ENCODE measurements around the gene CCR6.
A peak's percentile ranks its signal among the peaks of the same experiment; 100 is the strongest.
"Not testable (repeated sequence)": the region's sequence is repeated elsewhere in the genome, so short reads cannot be mapped to it uniquely, and the experiment has no call there.

CCR6 gene

DNA sequence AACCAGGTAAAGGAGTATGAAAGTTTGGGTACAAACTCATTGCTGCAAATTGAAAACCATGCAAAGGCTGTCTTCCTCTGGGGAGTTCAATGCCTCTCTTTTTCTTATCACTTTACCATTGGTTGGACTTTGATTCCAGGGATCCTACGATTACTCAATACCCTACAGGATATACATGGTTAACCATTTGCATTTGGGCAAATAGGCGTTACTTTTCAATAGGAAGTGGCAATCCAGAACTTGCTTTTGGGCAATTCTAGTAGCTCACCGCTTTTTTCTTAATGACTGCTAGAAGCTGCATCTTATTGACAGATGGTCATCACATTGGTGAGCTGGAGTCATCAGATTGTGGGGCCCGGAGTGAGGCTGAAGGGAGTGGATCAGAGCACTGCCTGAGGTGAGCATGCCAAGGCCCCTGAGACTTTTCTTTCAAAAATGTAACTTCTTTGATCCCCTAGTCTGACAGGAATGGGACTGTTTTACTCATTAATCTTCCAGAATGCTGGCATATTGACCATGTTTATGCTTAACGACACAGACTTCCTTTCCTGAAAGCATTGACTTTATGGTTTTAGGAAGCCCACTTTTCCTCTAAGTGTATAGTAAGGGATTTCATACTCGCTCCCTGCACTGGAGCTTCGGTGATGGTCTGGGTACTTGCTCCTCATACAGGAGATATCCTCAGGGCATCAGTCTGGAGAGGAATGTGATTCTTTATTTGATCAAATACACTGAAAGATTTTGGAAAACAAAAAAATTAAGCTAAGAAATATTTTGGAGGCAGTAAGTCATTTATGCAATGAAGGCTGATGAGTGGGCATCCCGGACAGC, at the start of gene CCR6:
Gene CCR6 (plus strand): TSS at position 270 of the 831 bp plus-strand sequence. CDS start 13,039 bp downstream, outside the sequence.
- DNase-seq (ENCODE audit: low read depth in 2 of 2), result no peak

DNA sequence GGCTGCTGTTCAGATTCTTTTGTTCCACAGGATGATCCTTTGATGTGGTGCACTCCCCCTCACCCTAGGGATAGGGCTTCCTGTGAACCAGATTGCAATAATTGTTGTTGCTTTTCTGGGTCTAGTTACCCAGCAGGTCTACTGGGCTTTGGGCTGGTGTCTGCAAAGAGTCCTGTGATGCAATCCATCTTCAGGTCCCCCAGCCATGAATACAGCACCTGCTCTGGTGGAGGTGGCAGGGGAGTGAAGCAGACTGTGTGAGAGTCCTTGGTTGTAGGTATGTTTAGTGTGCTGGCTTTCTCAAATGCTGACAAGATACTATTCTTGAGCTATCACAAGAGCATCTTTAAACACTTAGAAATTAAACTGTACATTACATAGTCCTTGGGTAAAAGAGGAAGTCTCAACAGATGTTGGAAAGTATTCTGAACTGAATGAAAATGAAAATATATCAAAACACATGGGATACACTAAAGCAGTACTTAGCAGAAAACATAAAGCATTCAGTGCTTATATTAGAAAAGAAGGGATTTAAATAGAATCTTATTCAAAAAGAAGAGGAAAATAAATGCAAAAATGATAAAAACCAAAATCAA, 49.1 kb upstream of the CCR6 start:
- no peak for DNase-seq (ENCODE audit: low read depth in 2 of 2)

DNA sequence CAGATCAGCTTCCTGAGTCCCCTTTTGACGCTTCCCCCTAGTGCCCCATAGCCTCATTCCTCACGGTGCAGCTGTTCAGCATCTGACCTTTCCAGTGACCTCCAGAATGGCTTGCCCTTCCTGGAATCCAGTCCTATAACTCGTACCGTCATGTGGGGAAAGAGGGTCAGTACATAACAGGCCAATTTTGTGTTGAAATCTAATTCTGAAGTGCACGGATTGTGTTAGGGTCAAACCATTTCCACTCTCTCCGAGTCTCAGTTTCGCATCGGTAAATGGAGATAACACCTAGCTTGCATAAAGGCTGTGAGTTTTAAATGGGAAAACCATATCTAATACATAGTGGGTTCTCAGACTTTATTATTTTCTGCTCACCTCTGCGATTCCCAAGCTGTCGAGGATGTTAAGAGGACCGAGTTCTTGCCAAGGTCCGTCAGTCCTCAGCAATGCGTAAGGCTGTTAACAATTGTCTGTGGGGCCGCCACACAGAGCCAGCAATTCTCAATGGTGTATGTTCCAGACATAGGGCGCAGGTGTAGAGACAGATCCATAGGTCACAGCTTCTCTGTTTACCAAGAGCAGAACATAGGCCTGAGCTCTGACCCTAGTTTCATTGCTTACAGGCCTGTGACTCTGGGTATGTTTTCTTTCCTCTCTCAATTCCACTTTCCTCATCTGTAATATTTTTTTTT, 45.5 kb upstream of the CCR6 start:
- DNase-seq (ENCODE audit: low read depth in 2 of 2), result no peak

DNA sequence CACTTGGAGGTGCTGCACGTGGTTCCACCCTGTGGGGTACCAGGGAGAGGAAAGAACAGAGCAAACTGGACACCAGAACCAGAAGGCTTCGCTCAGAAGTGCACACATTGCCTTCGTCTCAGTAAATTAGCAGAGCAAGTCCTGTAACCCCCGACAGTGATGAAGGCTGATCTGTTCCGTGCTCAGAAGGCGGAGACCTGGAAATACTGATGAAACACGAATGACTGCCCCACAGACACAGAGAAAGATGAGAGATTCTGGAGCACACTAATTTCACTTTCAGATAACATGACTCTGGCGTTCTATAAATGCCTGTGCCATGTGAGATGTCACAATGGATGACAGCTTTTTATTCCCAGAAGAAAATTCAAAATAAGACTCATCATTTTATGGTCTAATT, 44.2 kb upstream of the CCR6 start:
- no peak for DNase-seq (ENCODE audit: low read depth in 2 of 2)

DNA sequence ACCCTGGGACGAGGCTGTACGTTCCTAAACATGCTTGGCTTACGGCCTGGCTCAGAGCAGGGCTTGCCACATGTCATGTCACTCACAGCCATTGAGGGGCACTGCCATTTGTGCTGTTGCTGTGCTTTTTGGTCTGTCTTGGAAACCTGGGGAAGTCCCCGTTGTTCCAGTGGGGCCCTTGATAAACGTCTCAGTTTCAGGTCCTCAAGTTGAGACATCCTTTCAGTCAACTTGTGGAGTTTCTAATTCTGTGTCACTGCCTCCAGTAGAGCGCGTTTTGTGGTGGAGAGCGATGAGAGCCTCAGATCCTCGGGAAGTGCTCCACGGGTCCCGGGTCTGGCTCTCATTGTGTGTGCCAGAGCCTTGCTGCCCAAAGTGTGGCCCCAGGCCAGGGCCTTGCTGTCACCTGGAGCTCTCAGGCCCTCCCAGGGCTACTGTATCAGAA, 43.0 kb upstream of the CCR6 start:
- DNase-seq (ENCODE audit: low read depth in 2 of 2), result peak in 1 of 2 donors; percentile 19

DNA sequence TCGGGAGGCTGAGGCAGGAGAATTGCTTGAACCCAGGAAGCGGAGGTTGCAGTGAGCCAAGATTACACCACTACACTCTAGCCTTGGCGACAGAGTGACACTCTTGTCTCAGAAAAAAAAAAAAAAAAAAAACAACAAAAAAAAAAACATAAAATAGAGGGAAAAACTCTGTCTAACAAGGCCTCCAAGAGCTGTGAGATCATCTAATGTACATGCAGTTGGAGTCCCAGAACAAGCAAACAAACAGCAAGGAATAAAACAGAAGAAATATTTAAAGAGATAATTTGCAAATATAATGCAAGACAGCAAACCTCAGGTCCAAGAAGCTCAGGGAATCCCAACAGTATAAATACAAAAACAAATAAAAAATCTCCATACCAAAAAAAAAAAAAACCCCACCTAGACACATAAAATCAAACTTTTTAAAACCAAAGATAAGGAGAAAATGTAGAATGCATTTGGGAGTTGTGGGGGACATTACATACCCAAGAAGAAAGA, 35.0 kb upstream of the CCR6 start:
- DNase-seq (ENCODE audit: low read depth in 2 of 2), result no peak

DNA sequence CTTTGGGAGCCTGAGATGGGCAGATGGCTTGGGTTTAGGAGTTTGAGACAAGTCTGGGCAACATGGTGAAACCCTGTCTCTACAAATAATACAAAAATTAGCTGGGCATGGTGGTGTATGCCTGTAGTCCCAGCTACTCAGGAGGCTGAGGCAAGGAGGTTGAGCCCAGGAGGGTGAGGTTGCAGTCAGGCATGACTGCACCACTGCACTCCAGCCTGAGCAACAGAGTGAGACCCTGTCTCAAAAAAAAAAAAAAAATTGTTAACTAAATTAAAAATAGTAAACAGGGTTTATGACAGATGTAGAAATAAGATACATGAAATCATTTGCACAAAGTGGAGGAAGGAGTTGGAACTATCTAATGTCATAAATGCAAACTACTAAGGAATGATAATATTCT, 34.2 kb upstream of the CCR6 start:
- not testable (repeated sequence) for DNase-seq (ENCODE audit: low read depth in 2 of 2)

DNA sequence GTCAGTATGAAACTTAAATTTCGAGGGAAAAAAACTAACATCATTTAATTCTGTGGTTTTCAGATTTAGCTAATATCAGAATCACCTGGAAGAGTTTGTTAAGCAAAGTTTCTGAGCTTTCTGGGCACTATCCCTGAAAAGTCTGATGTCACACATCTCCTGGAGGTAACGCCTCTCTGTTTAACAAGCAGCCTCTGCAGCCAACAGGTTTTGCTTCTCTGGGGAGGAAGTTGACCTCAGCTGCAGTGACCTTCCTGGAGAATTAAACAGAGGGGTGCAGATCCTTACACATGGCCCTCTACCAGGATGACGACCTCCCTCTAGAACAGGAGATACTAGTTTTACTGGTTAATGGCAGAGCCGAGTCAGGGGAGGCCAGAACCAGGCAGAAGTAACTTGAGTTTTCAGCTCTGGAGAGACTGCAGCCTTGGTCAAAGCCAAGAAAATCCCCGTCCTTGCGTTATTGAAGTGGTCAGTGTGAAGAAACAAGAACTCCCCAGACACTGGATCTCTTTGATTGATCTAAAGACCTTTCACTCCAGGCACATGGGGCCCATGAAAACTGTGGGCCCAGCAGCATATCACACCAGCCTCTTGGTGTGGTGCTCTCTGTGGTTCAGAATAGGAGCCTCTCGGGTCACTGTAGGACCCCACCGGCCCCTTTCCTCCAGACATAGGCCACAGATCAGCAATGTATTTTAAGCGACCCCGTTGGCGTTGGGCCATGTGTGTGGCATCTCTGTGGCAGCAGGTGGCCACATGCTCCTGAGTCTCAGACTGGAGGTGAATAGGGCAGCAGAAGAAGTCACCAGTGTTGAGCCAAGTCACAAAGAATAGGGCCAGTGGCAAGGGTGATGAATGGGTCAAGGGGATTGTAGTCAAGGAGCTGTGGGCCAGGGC, 33.4 kb upstream of the CCR6 start:
- no peak for DNase-seq (ENCODE audit: low read depth in 2 of 2)

DNA sequence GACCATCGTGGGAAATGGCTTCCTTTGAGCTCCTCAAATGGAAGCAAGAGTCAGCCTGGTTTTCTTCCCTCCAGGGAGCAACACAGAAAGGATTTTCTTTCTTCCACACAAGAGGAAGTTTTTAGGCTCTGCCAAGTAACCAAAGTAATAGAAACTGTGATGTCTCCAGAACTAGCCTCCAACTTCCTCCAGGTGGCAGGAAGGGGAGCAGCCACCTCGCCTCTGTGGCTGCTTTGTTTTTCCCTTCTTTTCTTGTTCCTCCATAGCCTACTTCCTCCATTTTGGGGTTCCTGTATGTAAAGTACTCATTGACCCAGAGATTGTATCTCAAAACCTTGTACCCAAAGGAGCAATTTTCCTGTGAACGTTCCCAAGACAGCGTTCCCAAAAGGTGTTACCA, 32.7 kb upstream of the CCR6 start:
- DNase-seq (ENCODE audit: low read depth in 2 of 2), result no peak

DNA sequence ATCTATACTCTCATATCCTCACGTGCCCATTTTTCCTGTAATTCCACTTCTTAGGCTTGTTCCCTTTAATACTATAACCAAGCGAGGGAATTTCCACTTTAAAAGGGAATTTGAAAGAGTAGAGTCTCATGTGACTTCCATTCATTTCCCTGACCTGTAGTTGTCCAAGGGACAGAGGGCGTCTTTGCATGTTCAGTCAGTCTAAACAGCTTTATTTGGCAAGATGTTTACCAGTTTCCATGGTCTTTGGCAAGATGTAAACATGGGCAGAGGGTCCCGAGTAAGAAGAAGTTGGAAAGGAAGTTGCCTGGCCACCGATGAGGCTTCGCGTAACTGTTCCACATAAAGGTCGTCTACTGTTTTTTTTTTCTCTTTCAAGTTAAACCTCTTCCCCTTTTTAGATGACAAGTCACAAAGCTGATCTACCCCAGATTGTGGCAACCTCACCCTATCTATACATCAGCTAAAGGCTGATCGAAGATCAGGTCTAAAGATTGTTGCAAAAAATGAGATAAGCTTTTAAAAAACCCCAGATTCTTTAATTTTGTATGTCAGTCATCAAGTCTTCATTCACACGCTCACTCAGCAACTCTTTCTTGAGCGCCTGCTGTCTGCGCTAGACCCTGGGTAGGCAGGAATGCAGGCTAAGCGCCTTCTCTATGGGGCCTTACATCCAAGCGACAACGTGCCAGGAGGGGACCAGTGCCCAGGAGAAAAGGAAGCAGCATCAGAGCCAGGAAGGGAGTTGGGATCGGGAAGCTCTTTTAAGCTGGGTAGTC, 31.7 kb upstream of the CCR6 start:
- no peak for DNase-seq (ENCODE audit: low read depth in 2 of 2)

DNA sequence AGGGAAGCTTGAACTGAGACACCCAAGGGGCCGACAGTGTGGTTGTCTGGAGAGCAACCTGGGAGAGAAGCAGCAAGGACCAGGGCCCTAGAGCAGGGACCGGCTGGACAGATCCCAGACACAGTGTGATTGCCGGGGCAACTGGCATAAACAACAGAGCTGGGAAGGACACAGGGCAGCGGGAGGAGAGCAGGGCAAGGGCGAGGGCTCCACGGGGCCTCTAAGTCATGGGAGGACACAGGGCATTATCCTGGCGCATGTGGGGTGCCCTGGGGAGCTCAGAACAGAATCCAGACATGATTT, 31.1 kb upstream of the CCR6 start:
- no peak for DNase-seq (ENCODE audit: low read depth in 2 of 2)

DNA sequence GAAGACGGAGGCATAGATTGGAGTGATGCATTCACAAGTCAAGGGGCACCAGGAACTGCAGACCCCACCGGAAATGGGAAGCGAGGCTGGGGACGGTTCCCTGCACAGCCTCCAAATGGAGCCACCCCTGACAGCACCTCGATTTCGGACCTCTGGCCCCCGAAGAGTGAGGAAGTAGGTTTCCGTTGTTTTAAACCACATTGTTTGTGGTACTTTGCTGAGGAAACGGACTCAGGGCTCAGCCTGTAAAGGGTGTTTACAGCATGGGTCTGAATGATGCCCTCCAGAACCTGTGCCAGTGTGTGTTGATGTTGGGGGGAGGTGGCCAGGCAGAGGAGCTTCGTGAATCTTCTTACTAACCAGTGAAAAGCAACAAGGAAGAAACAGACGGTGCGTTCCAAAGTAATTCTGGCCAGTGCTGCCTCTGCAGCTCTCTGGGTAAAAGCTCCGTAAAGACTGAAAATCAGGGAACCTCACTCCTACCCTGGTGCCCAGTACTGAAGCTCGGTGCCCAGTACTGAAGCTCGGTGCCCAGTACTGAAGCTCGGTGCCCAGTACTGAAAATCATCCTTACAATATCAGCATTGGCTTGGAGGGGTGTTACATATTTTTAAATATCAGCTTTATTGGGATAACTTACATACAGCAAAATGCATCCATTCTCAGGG, 30.1 kb upstream of the CCR6 start:
- DNase-seq (ENCODE audit: low read depth in 2 of 2), result no peak

DNA sequence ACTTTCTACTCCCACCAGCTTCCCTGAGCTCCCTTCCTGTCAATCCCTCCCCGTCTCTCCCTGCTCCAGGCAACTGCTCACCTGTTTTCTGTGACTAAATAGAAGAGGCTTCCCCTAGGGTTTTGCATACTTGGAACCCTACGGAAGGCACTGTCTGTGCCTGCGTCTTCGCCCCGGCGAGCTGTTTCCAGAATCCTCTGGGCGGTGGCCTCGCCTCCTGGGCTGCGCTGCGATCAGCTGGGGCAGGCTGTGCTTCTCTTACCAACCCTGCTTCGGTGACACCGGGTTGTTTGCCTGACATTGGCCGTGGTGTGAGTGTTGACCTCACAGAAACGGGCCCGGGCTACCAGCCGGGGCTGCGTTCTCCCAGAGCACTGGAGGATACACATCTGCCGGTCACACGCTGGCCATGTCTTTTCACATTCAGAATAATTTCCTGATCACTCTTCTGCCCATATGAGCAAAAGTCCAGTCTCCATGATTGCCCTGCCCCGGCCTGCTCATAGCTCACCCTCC, 29.4 kb upstream of the CCR6 start:
- DNase-seq (ENCODE audit: low read depth in 2 of 2), result no peak

DNA sequence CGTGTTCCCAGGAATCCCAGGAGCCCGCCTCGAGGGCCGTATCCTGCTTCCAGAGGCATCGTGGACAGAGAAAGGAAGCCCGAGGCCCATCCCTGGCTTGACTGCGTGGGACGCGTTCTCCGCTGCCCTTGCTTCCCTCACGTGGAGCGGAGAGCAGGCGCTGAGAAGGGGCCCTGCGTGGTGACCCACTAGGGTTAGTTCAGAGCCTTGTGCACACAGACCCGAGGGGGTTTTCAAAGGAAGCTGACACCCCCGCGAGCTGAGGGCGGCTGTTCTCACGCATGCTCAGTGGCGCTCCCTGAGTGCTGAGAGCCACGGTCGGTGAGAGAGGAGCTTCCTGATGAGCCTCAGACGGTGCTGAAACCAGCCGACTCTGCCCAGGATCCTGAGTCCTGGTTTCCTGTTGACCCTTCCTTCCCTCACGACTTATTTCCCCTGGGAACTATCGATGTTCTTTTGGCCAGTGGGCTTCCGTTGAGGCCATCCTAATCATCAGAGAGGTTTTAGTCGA, 28.9 kb upstream of the CCR6 start:
- peak; percentile 74 to 80 for DNase-seq (ENCODE audit: low read depth in 2 of 2)

DNA sequence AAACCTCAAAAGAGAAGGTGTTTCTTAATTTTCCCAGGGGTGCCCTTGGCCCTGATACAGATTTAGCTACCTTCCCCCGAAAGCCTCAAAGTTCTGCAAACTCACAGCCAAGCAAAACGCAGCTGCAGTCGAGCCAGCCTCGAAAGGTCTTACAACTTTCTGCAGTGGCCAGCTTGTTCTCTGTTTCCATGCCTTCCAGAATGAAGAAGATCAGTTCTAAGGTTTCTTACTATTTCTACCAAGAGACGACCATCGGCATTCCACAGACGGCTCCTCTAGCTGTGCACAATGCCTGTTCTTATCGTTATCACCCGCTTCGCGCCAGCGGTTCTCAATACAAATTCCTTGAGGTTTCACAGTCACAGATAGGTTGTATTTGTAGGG, 28.5 kb upstream of the CCR6 start:
- DNase-seq (ENCODE audit: low read depth in 2 of 2), result no peak

DNA sequence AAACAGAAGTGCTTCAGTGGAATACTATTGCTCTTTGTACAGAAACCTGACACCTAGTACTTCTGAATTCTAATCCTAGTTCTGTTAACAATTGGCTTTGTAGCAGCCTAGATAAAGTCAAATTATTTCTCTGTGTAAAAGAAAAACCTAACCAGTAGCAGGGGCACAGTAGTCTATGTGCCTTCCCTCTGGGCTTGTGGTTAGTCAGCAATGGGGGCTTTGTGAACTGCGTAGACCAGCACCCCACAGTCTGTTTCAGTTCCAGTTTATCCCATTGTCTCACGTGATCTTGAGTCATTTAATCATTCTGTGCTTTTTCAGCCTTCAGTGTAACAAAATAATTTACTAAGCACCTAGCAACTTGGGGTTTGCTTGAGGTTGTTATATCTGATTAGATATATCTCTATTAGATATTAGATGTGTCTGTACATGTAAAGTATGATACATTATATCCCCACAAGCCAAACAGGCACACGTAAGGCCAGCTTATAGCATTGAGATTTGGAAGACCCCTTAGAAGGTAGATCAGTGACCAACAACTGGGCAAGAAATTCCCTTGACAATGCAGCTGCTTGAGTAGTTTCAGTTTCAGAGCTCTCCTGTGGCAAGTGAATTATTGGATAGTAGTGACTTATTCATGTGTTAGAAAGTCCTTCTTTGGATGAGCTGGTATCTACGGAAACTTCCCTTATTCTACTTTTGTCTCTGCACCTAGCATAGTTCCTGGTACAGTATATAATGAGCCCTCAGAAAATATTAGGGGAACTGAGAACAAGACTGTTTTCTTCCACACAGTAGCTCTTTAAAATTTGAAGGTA, 27.9 kb upstream of the CCR6 start:
- DNase-seq (ENCODE audit: low read depth in 2 of 2), result no peak

DNA sequence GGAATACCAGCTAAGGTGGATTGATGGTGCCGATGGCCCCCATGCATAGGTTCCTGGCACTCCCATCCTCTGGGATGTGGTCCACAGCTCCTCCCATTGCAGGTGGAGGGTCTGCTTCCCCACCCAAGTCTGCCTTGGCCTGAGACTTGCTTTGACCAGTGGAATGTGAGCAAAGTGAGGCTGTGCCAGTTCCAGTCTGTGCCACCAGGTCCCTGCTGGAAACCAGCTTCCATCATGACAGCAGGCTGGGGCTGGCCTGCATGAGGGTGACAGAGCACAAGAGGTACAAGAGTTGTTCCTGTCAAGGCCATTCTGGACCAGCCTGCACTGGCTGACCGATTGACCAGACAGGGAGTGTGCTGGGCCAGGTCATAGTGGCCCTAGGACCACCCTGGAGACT, 27.0 kb upstream of the CCR6 start:
- DNase-seq (ENCODE audit: low read depth in 2 of 2), result no peak

DNA sequence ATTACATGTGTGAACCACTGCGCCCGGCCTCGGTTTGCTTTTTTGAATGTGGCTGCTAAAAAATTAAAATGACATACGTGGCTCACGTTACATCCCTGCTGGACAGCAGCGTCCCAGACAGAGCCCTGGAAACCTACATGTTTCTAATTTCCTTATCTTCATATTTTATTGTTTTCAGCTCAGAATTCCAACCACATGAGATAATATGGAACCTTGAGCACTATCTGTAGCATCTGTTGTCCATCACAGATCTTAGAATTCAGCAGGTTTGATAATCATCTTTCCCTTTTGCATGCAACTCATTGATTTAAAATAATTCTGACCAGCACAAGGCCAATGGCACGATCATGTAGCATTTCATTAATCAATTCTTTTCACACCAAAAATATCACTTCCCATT, 25.9 kb upstream of the CCR6 start:
- no peak for DNase-seq (ENCODE audit: low read depth in 2 of 2)

DNA sequence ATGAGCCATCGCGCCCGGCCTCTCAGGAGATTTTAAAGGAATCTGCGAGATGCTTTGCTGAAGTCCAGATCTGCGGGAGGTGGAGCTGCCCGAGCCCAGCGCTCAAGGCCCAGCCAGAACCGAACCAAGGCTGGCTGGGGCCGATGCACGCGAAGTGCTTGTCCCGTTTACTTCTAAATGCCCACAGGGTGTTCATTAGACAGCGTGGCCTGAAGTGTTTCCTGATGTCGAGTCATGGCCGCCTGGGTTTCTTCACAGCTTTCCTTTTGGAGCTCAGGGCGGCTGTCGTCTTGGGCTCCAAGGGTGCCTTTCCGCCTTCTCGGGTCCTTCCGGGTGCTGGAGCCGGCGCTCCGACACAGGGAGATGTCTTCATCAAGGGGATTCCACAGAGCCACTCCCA, 25.1 kb upstream of the CCR6 start:
- DNase-seq (ENCODE audit: low read depth in 2 of 2), result no peak
